GM04503 (cell line): Measurements from ENCODE around the gene METAP1D.
"Not testable (repeated sequence)": the region's sequence is repeated elsewhere in the genome, so short reads cannot be mapped to it uniquely, and the experiment has no call there.

ENCODE experiments used
- DNase-seq: peaks from one replicate; pipeline ENCODE4 v3.0.0-alpha.2; 2012; ENCODE audit warnings: low read depth

Gene METAP1D

GRCh38 chr2:172048508-172049503 is 49.1 kb downstream of the METAP1D start:
- DNase-seq: no peak

GRCh38 chr2:172049567-172050120 is 49.9 kb downstream of the METAP1D start:
- no peak for DNase-seq

- no peak for DNase-seq
Observed at GRCh38 chr2:172050479-172051125, 50.8 kb downstream of the METAP1D start.

- DNase-seq: peak; percentile 17
Observed at GRCh38 chr2:172052000-172052983, 52.5 kb downstream of the METAP1D start.

- no peak for DNase-seq
Observed at GRCh38 chr2:172053486-172053885, 53.7 kb downstream of the METAP1D start.

GRCh38 chr2:172056293-172056692 is 56.5 kb downstream of the METAP1D start:
- no peak for DNase-seq

GRCh38 chr2:172058660-172059059 is 58.9 kb downstream of the METAP1D start:
- no peak for DNase-seq

- DNase-seq: not testable (repeated sequence)
Observed at GRCh38 chr2:172060118-172060517, 60.4 kb downstream of the METAP1D start.

GRCh38 chr2:172062402-172063004 is 62.8 kb downstream of the METAP1D start:
- no peak for DNase-seq

- DNase-seq: no peak
Observed at GRCh38 chr2:172063446-172063845, 63.7 kb downstream of the METAP1D start.

GRCh38 chr2:172065111-172065510 is 65.4 kb downstream of the METAP1D start:
- DNase-seq: no peak

GRCh38 chr2:172066394-172066886 is 66.7 kb downstream of the METAP1D start:
- no peak for DNase-seq

- DNase-seq: not testable (repeated sequence)
Observed at GRCh38 chr2:172067905-172068304, 68.2 kb downstream of the METAP1D start.

- DNase-seq: no peak
Observed at GRCh38 chr2:172070936-172071335, 71.2 kb downstream of the METAP1D start.

GRCh38 chr2:172072303-172072702 is 72.5 kb downstream of the METAP1D start:
- no peak for DNase-seq

- no peak for DNase-seq
Observed at GRCh38 chr2:172072706-172073105, 73.0 kb downstream of the METAP1D start.

- no peak for DNase-seq
Observed at GRCh38 chr2:172073518-172073917, 73.8 kb downstream of the METAP1D start.

- no peak for DNase-seq
Observed at GRCh38 chr2:172074254-172074653, 74.5 kb downstream of the METAP1D start.

GRCh38 chr2:172079416-172079815 is 79.7 kb downstream of the METAP1D start:
- DNase-seq: no peak

- DNase-seq: no peak
Observed at GRCh38 chr2:172079838-172080640, 80.3 kb downstream of the METAP1D start.
